Keratinocyte (primary cell): Measurements from ENCODE around the gene SYT15.

ENCODE experiments used
- CTCF ChIP-seq, 3 experiments: IDR thresholded peaks in 1 of 3; conservative IDR thresholded peaks in 1 of 3; optimal IDR thresholded peaks in 1 of 3; 2 replicates in 2 of 3; 3 replicates in 1 of 3; pipeline versions ENCODE3 to v1.5.1; 2011; ENCODE audit warnings: low read length in 3 of 3, mild to moderate bottlenecking in 3 of 3, moderate library complexity in 2 of 3, control low read depth in 1 of 3, inconsistent platforms in 1 of 3; ENCODE audit not compliant: insufficient read depth in 2 of 3; ENCODE audit errors: extremely low read depth in 1 of 3
- EZH2 ChIP-seq: IDR thresholded peaks from one replicate; pipeline ENCODE4 v1.6.1; 2012; ENCODE audit warnings: inconsistent platforms, mild to moderate bottlenecking, low read length, moderate library complexity

- TF ChIP-seq CTCF (optimal IDR thresholded peaks at IDR 0.05 in 1 of 3, IDR thresholded peaks at IDR 0.05 in 1 of 3, conservative IDR thresholded peaks at IDR 0.05 in 1 of 3; ENCODE audit: extremely low read depth in 1 of 3, insufficient read depth in 2 of 3, low read length in 3 of 3) (peak in 1 of 3 experiments; percentile 11), EZH2 (no peak)
These were observed 37.8 kb upstream of the SYT15 start for GRCh38 chr10:46541017-46541661.
